NCI-H2196 (cell line): ENCODE measurements around the gene CSPG4.
"Not testable (repeated sequence)": the region's sequence is repeated elsewhere in the genome, so short reads cannot be mapped to it uniquely, and the experiment has no call there.

Experiments
- DNase-seq: peaks from one replicate; lab custom pipeline; 2025; ENCODE audit not compliant: unreplicated experiment; lab: John Stamatoyannopoulos, UW

Gene CSPG4

DNA sequence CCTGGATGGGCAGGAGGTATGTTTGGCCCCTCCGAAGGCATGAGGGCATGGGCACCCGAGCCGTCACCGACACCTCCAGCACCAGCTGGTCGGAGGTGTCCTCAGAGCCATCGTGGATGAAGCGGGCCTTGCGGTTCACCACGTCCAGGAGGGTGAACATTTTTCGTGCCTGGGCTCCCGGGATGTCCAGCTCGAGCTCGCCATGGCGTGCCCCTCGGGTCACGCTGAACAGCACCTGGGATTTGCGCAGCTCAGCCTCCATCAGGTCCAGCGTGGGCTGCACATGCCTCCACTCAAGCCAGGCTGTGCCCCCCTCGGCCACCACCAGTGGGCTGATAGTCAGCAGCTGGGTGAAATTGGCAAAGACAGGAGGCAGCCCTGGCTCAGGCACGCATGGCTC is 23.2 kb downstream of the CSPG4 start:
- DNase-seq: not testable (repeated sequence)

- DNase-seq: no peak
These were observed 23.8 kb downstream of the CSPG4 start for GRCh38 chr15:75688831-75689230.

- DNase-seq: no peak
These were observed 24.4 kb downstream of the CSPG4 start for GRCh38 chr15:75688278-75688557.

GRCh38 chr15:75687486-75688277 is 25.0 kb downstream of the CSPG4 start:
- no peak for DNase-seq

- peak; percentile 31 for DNase-seq
These were observed 26.4 kb downstream of the CSPG4 start for GRCh38 chr15:75686212-75686642.

DNA sequence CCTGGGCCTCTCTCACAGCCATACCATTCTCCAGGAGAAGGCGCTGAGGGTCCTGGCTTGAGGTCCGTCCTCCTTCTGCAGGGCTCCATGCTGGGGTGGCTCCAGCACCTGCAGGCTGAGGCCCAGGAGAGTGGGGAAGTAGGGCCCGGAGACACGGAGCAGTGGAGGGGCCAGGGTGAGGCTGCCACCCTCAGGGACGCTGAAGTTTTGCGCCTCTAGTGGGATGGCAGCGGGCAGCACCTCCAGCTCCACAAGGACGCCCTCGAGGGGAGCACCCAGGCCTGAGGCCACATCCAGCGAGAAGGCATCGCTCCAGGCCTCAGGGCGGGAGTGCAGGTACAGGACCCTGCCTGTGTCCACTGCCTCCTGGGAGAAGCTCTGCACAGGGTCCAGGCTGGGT is 27.5 kb downstream of the CSPG4 start:
- DNase-seq: no peak

DNA sequence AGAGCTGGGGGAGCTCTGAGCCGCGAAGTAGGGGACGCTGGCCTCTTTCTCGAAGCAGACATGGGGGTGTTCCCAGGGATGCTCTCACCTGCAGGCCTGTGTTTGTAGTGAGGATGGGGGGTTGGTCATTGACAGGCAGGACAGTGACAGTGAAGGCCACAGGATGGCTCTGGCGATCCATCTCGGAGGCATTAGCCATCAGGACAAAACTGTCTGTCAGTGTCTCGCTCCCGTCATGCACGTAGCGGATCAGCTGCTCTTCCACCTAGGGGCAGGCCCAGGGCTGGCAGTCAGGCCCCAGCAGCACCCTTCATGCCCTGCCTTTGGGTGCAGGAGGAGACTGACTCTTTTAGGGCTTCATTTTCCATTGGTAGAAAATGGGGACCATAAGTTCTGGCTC is 28.0 kb downstream of the CSPG4 start:
- DNase-seq: no peak

GRCh38 chr15:75683646-75684312 is 28.9 kb downstream of the CSPG4 start:
- peak; percentile 19 for DNase-seq

GRCh38 chr15:75682181-75683135 is 30.2 kb downstream of the CSPG4 start:
- no peak for DNase-seq

DNA sequence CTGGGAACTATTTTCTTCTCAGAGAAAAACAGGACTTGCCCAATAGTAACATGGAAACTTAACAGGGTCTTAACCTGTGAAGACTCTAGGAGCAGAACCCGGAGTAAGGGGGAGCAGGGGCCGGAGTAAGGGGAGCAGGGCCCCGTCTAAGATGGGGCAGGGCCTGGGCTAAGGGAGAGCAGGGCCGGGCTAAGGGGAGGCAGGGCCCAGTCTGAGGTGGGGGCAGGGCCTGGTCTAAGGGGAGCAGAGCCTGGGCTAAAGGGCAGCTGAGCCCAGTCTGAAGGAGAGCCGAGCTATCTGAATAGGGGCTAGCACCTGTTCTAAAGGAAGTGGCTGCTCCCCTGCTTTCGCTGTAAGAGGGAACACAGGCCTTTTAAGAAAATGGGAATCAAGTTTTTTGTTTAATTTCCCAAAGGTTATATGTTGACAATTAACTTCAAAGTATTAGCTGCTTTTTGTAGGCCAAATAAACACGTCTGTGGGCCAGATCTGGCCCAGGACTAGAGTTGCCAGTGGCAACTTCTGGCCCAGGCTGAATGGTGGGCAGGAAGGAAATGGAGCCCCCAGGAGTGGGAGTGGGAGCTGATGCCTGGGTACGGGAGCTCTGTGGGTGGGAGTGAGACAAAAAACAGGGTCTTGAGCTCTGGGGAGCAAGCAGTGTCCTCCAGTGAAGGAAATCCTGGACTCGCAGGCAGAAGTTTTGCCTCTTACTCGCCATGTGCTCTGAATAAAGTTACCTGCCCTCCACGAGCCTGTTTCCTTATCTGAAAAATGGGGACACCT is 32.5 kb downstream of the CSPG4 start:
- DNase-seq: no peak

DNA sequence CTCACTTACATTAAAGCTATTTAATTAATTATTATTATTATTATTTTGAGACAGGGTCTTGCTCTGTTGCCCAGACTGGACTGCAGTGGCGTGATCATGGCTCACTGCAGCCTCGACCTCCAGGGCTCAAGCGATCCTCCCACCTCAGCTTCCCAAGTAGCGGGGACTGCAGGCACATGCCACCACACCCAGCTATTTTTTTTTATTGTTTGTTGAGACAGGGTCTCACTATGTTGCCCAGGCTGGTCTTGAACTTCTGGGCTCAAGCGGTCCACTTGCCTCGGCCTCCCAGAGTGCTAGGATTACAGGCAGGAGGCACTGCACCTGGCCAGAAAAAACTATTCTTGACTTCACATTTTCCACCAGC is 34.3 kb downstream of the CSPG4 start:
- not testable (repeated sequence) for DNase-seq

- DNase-seq: no peak
These were observed 35.0 kb downstream of the CSPG4 start for GRCh38 chr15:75677465-75678323.

GRCh38 chr15:75676688-75677464 is 35.8 kb downstream of the CSPG4 start:
- DNase-seq: no peak

GRCh38 chr15:75675579-75676404 is 36.9 kb downstream of the CSPG4 start:
- DNase-seq: no peak

GRCh38 chr15:75674366-75674765 is 38.3 kb downstream of the CSPG4 start:
- no peak for DNase-seq

- DNase-seq: no peak
These were observed 39.0 kb downstream of the CSPG4 start for GRCh38 chr15:75673426-75674235.

DNA sequence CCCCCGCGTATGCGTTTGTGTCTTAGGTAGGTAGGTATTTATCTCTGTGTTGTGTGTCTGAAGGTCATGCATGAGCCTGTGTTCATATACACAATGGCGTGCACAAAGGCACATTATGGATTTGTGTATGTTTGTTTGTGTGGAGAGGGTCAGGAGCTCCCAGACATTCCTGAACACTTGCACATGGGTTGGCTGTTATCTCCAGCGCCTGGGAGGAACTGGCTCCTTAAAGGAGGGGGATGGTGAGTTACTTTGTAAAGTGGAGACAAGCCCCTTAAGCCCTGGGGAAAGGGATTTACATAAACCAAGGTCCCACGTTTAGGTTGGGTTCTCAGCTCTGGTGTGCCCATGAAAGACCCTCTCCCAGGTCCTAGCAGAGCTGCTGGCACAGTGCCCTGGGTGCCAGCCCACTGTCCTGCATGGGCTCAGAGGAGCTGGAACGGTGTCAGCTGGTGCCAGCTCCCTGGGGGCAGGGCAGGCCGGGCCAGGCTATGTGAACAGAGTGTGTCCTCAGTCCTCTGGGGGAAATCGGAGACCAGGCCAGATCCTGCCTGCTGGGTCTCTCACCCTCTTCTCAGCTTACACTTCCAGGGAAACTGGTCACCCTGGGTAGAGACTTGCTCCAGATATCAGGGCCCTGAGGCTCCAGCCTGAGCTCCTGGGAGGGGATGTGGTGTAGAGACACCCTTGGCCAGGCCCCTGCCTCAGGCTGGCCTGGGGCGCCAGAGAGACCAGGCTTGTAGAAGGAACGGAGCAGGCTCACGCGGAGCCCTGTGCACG is 39.8 kb downstream of the CSPG4 start:
- DNase-seq: no peak
